ENCODE data around the gene CCDC102A. TPM values are rescaled to one million over a fixed set of nuclear protein-coding genes. Genes with fewer than 3 reads are reported as not detected.

Gene CCDC102A
- total and polyA plus RNA-seq, 8 donors, result 1.7 to 14.5 (median 4.1) TPM; not detected in 1

- no peaks in the 10 kb centered on the region for H3K36me3 ChIP-seq
- TF ChIP-seq POLR2A (IDR thresholded peaks at IDR 0.05), result no peak
- no peak for TF ChIP-seq POLR2AphosphoS5 (IDR thresholded peaks at IDR 0.05)
- TF ChIP-seq, protein P1, sequence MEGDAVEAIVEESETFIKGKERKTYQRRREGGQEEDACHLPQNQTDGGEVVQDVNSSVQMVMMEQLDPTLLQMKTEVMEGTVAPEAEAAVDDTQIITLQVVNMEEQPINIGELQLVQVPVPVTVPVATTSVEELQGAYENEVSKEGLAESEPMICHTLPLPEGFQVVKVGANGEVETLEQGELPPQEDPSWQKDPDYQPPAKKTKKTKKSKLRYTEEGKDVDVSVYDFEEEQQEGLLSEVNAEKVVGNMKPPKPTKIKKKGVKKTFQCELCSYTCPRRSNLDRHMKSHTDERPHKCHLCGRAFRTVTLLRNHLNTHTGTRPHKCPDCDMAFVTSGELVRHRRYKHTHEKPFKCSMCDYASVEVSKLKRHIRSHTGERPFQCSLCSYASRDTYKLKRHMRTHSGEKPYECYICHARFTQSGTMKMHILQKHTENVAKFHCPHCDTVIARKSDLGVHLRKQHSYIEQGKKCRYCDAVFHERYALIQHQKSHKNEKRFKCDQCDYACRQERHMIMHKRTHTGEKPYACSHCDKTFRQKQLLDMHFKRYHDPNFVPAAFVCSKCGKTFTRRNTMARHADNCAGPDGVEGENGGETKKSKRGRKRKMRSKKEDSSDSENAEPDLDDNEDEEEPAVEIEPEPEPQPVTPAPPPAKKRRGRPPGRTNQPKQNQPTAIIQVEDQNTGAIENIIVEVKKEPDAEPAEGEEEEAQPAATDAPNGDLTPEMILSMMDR (IDR thresholded peaks at IDR 0.05), result no peak
- no peak for TF ChIP-seq EP300 (IDR thresholded peaks at IDR 0.05)
- peaks cover 0 to 27% (median 0%) of the 10 kb centered on the region in 3 donors for H3K27me3 ChIP-seq
- 60 to 75% (median 67%) methylated on average over 10 of the region's 10 CpGs for WGBS, 5 donors
- no peak for DNase-seq
- H3K4me3 ChIP-seq, result no peak overlapping the region
- H3K4me1 ChIP-seq, result peaks cover 0 to 4% (median 0%) of the 10 kb centered on the region in 4 donors
- intact Hi-C loops (cut with DNase I; ENCODE audit: low total_unique reads), result no loop called here
- H3K27ac ChIP-seq, result no peak overlapping the region
- peaks cover 0 to 21% (median 18%) of the 10 kb centered on the region in 4 donors for H3K9me3 ChIP-seq
These were observed 28.4 kb upstream of the CCDC102A start for GRCh38 chr16:57564571-57565270.

DNA sequence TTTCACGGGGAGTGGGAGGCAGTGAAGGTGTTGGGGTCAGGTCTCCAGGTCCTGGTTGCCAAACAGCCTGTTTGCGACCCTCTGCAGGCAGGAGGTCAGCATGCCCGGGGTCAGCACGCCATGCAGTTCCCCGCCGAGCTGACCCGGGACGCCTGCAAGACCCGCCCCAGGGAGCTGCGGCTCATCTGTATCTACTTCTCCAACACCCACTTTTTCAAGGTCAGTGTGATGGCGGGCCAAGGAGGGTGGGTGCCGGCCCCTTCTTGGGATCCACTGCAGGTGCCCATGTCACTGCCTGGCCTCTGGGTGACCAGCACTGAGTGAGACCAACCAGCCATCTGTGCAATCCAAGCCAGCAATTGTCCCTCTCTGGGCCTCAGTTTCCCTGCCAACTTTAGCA is 27.4 kb upstream of the CCDC102A start:
- WGBS, 5 donors, result 59 to 78% (median 66%) methylated on average over 12 of the region's 12 CpGs
- H3K36me3 ChIP-seq, result no peaks in the 10 kb centered on the region

GRCh38 chr16:57563487-57563750 is 27.0 kb upstream of the CCDC102A start:
- Histone ChIP-seq H3K9me3 (peaks cover 0 to 21% (median 18%) of the 10 kb centered on the region in 4 donors), H3K36me3 (no peaks in the 10 kb centered on the region), H3K27ac (no peak overlapping the region), H3K4me3 (no peak overlapping the region), H3K27me3 (peaks cover 0 to 31% (median 0%) of the 10 kb centered on the region in 3 donors), H3K4me1 (peaks cover 0 to 4% (median 0%) of the 10 kb centered on the region in 4 donors)
- no peak for DNase-seq
- intact Hi-C loops (cut with DNase I; ENCODE audit: low total_unique reads), result no loop called here
- 33 to 72% (median 55%) methylated on average over 3 of the region's 3 CpGs for WGBS, 5 donors
- TF ChIP-seq EP300 (IDR thresholded peaks at IDR 0.05), result no peak

More for the DNA sequence above, 27.4 kb upstream of the CCDC102A start:
- no peak for DNase-seq
- no peak overlapping the region for H3K4me3 ChIP-seq
- H3K4me1 ChIP-seq, result peaks cover 0 to 4% (median 0%) of the 10 kb centered on the region in 4 donors
- no peak overlapping the region for H3K27ac ChIP-seq
- intact Hi-C loops (cut with DNase I; ENCODE audit: low total_unique reads), result no loop called here
- TF ChIP-seq POLR2A (IDR thresholded peaks at IDR 0.05) (no peak), EP300 (IDR thresholded peaks at IDR 0.05) (no peak), POLR2AphosphoS5 (IDR thresholded peaks at IDR 0.05) (no peak)
- TF ChIP-seq, protein P1 (IDR thresholded peaks at IDR 0.05), result no peak
- peaks cover 0 to 31% (median 0%) of the 10 kb centered on the region in 3 donors for H3K27me3 ChIP-seq
- H3K9me3 ChIP-seq, result peaks cover 0 to 21% (median 18%) of the 10 kb centered on the region in 4 donors

- Histone ChIP-seq H3K4me1 (peaks cover 0 to 4% (median 0%) of the 10 kb centered on the region in 4 donors), H3K4me3 (no peak overlapping the region), H3K27me3 (peaks cover 0 to 31% (median 0%) of the 10 kb centered on the region in 3 donors), H3K9me3 (peaks cover 0 to 21% (median 18%) of the 10 kb centered on the region in 4 donors), H3K27ac (no peak overlapping the region), H3K36me3 (no peaks in the 10 kb centered on the region)
- 45 to 84% (median 65%) methylated on average over 4 to 8 of the region's 8 CpGs for WGBS, 5 donors
- intact Hi-C loops (cut with DNase I; ENCODE audit: low total_unique reads), result no loop called here
- TF ChIP-seq, protein P1 (IDR thresholded peaks at IDR 0.05), result no peak
- TF ChIP-seq POLR2A (IDR thresholded peaks at IDR 0.05) (no peak), EP300 (IDR thresholded peaks at IDR 0.05) (no peak)
- DNase-seq, result no peak
These were observed 26.5 kb upstream of the CCDC102A start for GRCh38 chr16:57562669-57563486.
